HG03097 (cell line): Measurements from ENCODE around the gene NDUFAF2.
"Not testable (repeated sequence)": the region's sequence is repeated elsewhere in the genome, so short reads cannot be mapped to it uniquely, and the experiment has no call there.

Experiments
- ATAC-seq: cut with Tn5 transposase; IDR thresholded peaks from one replicate; pipeline ENCODE4 v1.9.1; 2021; ENCODE audit not compliant: unreplicated experiment, low FRiP score

The NDUFAF2 gene

DNA sequence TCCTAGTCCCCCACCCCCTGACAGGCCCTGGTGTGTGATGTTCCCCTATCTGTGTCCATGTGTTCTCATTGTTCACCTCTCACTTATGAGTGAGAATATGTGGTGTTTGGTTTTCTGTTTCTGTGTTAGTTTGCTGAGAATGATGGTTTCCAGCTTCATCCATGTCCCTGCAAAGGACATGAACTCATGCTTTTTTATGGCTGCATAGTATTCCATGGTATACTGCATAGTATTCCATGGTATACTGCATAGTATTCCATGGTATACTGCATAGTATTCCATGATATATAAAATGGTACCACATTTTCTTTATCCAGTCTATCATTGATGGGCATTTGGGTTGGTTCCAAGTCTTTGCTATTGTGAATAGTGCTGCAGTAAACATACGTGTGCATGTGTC is 86.3 kb downstream of the NDUFAF2 start:
- not testable (repeated sequence) for ATAC-seq

DNA sequence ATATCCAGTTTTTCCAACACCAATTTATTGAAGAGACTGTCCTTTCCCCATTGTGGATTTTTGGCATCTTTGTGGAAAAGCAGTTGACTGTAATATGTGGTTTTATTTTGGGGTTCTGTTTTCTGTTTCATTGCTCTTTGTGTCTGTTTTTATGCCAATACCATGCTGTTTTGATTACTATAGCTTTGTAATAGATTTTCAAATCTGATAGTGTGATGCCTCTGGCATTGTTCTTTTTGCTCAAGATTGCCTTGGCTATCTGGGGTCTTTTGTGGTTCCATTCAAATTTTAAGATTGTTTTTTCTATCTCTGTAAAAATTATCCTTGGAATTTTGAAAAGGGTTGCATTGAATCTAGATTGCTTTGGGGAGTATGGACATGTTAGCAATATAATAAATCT is 99.5 kb downstream of the NDUFAF2 start:
- ATAC-seq, result no peak

- ATAC-seq, result no peak
Observed at GRCh38 chr5:61047346-61047745, 102.3 kb downstream of the NDUFAF2 start.

DNA sequence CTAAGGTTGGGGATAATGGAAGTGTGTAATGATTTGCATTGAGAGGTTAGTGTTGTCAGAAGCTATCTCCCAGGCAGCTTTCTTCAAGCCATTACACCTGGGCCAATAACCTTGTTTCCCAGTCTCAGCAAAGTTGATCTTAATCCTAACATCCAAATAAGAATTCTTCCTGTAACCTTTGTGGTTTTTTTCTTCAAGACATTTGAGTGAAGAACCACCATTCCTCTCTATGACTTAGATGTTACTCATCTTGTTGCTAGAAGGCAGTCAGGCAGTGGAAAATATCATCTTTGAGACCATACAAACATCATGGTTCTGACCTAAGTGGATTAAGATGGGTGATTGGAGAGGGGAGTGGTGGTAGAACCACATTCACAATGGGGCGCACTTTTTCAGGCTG is 103.5 kb downstream of the NDUFAF2 start:
- ATAC-seq, result no peak

- no peak for ATAC-seq
Observed at GRCh38 chr5:61050292-61050691, 105.3 kb downstream of the NDUFAF2 start.

GRCh38 chr5:61051267-61051666 is 106.3 kb downstream of the NDUFAF2 start:
- no peak for ATAC-seq

DNA sequence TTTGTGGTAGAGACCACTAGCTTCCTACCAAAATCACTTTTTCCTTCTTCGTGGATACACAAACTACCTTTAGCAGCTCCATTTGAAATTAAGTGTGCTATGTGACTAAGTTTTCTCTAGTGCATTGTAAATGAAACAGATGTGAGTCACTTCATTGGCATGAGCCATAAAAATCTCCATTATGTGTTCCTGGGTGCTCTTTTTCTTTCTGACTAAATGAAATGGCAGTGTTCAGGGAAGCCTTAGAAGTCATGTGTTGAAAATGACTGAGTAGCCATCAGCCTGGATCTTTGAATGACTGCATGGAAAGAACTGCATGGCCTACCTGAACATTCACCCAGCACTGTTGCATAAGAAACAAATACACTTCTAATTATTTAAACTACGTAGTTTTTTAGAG is 107.9 kb downstream of the NDUFAF2 start:
- ATAC-seq, result no peak

DNA sequence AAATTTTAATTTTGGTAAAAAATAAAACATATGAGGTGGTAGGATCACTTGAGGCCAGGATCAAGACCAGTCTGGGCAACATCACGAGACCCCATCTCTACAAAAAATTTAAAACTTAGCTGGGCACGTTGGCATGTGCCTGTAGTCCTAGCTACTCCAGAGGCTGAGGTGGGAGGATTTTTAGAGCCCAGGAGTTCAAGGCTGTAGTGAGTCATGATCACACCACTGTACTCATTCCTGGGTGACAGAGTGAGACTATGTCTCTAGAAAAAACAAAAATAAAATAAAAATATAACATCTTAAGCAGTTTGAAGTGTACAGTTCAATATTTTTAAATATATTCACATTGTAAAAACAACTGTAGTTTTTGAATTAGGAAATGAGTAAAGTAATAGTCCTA is 108.9 kb downstream of the NDUFAF2 start:
- ATAC-seq, result no peak

- no peak for ATAC-seq
Observed at GRCh38 chr5:61055434-61056006, 110.5 kb downstream of the NDUFAF2 start.

DNA sequence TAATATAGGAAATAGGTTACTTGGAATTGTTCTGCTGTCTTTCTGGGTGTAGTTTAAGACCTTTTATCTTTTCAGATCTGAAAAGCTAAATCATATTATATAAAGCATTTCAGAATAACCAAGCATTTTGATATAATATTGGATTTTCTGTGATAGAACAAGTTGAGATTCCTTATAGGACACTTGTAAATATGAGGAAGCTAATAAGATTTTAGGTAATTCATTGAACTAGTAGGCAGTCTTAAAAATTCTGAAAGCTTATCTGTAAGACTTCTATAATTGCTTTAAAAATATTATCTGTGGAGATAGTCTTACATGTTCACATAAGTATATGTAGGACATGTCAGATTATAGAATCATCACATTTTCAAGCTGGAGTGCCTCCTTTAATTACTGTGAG is 114.5 kb downstream of the NDUFAF2 start:
- no peak for ATAC-seq

GRCh38 chr5:61069150-61069549 is 124.1 kb downstream of the NDUFAF2 start:
- no peak for ATAC-seq

GRCh38 chr5:61071526-61071925 is 126.5 kb downstream of the NDUFAF2 start:
- ATAC-seq, result no peak

DNA sequence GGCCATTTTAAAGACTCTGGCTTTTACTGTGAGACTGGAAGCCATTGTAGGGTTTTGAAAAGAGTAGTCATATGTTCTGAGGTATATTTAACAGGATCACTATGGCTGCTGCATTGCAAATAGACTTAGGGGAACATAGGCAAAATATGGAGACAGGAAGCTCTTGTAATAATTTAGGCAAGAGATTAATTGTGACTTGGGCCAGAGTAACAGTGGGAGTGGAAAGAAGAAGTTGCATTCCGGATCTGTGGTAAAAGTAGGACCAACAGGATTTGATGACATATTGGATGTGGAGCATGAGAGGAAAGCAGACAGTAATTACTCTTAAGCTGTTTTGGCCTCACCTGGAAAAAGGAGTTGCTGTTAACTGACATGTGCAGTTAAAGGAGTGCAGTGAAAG is 131.6 kb downstream of the NDUFAF2 start:
- no peak for ATAC-seq

GRCh38 chr5:61081741-61082140 is 136.7 kb downstream of the NDUFAF2 start:
- no peak for ATAC-seq

- no peak for ATAC-seq
Observed at GRCh38 chr5:61082516-61083280, 137.7 kb downstream of the NDUFAF2 start.

DNA sequence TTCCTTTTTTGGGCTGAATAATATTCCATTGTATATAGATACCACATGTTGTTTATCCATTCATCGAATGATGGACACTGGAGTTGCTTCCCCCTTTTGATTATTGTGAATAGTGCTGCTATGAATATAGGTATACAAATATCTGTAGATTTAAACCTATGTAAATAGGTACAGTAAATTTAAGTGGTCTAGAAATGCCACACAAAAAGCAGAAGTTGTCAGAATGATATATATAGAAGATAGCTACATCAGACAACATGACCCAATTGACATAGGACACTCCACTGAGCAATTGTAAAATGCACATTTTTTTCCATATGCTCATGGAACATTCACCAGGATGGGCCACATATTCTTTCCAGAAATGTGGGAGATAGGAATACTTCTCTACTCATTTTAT is 139.7 kb downstream of the NDUFAF2 start:
- no peak for ATAC-seq

GRCh38 chr5:61085885-61086284 is 140.9 kb downstream of the NDUFAF2 start:
- no peak for ATAC-seq

GRCh38 chr5:61087921-61088320 is 142.9 kb downstream of the NDUFAF2 start:
- no peak for ATAC-seq

DNA sequence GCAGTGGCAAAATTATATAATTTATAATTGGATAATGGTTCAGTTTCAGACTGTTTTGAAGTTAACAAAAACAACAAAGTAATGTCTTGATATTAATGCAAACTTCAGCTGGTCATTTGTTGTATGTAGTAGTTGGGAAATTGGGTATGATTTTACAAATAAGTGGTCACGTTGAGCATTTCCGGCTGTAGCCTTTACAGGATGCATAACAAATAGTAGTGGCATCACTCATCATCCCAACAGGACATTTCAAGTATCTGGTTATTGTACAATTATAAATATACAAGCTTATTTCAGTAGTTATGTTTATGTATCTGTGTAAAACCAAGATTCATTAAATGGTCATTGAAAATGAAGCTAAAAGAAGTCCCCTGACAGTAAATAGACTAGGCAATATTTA is 144.3 kb downstream of the NDUFAF2 start:
- ATAC-seq, result no peak

DNA sequence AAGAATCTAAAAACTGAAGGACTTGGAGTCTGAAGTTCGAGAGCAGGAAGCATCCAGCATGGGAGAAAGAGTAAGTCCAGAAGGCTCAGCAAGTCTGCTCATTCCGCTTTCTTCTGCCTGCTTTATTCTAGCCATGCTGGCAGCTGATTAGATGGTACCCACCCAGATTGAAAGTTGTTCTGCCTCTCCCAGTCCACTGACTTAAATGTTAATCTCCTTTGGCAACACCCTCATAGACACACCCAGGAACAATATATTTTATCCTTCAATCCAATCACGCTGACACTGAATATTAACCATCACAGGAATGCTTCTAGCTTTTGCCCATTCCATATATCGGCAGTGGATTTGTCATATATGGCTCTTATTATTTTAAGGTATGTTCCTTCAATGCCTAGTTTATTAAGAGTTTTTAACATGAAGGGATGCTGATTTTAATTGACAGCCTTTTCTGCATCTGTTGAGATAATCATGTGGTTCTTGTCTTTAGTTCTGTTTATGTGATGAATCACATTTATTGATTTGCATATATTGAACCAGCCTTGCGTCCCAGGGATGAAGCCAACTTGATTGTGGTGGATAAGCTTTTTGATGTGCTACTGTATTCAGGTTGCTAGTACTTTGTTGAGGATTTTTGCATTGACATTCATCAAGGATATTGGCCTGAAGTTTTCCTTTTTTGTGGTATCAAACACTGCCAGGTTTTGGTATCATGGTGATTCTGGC is 148.2 kb downstream of the NDUFAF2 start:
- not testable (repeated sequence) for ATAC-seq

- no peak for ATAC-seq
Observed at GRCh38 chr5:61097465-61097864, 152.5 kb downstream of the NDUFAF2 start.
